HG03060 (cell line): ENCODE measurements around the gene CFAP45.

Experiments used
- ATAC-seq: cut with Tn5 transposase; IDR thresholded peaks from one replicate; pipeline ENCODE4 v1.9.1; 2021; ENCODE audit warnings: low read depth, moderate number of reproducible peaks; ENCODE audit not compliant: unreplicated experiment

CFAP45 gene

DNA sequence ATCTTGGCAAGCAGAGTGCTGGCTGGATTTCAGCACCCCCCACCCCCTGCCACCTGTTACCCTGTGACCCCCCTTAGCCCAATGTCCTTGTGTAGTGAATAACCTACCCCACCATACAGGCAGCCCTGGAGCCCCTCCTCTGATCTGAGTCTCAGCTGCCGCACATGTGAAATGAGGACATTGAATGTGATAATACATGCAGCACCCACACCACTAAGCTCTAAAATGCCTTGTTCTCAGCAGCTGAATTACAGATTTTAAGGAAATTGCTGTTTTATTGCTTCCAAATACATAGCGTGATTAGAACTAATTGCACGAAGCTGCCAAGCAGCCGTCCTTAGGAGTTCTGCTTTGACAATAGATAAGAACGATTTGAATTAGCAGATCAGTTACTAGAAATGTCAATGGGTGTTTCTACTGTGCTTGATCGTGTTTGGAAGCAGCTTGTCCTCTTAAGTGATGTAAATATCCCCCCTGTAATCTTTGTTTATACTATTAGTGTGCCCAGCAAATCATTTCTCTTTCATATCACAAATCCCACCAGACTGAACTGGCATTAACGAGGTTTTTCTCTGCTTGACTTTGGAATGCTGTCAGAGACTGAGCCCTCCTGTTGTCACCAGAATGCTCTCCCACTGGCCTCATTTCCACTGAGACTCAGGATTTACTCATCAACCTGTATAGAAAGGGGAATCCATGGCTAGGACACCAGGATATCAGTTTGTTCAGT is 68.4 kb downstream of the CFAP45 start:
- ATAC-seq, result no peak

DNA sequence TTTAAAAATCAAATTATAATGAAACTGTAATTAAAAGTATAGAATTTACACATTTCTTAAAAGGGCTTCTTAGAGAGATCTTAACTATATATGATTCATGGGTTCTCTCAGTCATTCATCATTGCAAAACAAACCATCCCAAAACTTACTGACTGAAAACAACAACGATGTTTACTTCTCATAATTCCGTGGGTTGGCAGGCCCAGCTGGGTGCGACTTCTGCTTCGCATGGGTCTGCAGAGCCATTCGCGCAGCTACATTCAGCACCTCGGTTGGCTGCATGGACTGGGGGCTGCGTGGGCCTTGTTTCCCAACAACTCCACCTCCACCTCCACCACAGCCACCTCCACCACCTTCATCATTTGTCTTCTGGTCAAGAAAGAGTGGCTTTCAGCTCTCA is 69.2 kb downstream of the CFAP45 start:
- no peak for ATAC-seq

DNA sequence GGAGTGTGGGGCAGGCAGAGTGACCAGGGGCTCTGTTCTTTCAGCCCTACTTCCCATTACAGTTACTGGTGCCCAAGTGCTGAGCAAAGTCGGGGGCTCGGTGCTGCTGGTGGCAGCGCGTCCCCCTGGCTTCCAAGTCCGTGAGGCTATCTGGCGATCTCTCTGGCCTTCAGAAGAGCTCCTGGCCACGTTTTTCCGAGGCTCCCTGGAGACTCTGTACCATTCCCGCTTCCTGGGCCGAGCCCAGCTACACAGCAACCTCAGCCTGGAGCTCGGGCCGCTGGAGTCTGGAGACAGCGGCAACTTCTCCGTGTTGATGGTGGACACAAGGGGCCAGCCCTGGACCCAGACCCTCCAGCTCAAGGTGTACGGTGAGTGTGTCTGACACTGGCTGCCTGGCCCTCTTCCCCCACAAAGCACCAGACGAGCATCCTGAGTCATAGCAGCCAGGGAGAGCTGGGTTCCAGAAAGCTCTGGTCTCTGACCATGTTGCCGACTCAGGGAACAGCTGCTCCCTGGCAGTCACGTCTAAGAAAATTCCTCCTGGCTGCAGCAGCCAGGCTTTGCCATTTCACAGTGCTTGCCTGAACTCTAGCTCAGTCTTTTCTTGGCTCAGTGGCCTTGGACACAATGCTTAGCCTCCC is 70.0 kb downstream of the CFAP45 start:
- no peak for ATAC-seq

DNA sequence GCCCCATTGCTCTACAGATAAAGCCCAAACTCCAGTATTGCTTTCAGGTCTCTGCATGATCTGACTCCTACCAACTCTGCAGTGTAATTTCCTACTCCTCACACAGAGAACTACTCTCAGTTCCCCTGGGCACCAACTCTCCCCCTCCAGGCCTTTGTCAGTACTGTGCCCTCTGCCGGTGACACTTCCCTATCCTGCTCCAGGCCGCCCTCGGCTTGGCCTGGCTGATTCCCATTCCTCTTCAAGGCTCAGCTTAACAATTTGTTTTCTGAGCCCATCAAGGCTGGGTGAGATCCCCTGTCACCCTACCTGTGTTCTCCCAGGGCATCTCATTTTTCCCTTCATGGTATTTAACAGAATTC is 70.7 kb downstream of the CFAP45 start:
- peak; percentile 89 for ATAC-seq

DNA sequence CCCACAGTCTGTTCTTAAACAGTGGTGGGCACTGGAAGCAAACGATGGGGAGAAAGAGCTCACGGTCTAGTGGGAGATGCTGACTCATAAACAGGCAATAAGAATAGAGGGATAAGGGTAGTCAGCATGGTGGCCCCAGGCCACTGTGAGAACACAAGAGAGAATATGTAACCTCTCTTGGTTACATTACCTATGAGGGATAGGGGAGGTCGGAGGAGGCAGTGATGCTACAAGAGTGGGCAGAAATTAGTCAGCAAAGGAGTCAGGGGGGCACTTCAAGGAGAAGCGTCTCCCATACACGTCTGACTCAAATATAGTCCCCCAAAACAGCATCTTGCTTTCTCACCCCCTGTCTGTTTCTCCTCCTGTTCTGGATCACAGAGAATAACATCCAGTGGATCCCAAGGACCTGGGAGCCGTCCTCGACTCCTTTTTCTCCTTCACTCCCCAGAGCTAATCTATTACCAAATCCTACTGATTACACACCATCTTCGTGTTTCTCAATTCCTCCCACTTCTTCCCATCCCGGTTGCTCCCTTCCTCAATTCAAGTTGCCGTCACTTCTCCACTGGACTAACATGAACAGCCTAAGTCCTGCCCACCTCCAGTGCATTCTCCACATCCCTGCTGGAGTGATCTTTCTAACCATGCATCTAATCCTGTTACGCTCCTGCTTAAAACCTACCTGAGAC is 71.2 kb downstream of the CFAP45 start:
- no peak for ATAC-seq

DNA sequence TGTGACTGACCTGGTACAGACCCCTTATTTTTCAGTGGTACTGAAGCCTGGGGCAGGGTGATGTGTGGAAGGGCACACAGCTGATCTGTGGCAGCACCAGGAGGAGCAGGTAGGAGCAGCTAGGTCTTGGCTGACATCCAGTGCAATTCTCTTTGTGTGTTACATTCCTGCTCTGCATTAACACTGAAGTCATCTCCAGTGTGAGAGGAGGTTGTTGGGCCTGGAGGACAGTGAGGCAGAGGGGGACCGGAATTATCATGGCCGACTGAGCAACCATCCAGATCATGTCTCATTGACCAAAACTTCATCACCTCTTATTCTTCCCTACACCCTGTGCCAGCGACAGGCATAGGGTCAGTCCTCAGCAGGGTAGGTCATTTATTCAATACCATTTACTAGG is 71.8 kb downstream of the CFAP45 start:
- ATAC-seq, result no peak

DNA sequence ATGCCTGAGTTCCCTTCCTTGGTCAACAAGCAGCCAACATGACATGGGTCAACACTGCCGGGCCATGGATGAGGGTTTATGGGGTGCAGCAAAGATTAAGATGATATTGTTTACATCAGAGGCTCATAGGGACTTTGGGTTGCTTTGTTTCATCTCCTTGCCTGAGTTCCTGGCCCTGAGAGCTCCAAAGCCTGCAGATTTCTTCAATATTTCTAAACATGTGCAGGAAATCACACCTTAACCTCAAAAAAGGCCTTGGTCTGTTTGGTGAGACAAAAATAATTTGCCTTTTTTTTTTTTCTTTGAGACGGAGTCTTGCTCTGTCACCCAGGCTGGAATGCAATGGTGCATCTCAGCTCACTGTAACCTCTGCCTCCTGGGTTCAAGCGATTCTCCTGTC is 72.4 kb downstream of the CFAP45 start:
- no peak for ATAC-seq

DNA sequence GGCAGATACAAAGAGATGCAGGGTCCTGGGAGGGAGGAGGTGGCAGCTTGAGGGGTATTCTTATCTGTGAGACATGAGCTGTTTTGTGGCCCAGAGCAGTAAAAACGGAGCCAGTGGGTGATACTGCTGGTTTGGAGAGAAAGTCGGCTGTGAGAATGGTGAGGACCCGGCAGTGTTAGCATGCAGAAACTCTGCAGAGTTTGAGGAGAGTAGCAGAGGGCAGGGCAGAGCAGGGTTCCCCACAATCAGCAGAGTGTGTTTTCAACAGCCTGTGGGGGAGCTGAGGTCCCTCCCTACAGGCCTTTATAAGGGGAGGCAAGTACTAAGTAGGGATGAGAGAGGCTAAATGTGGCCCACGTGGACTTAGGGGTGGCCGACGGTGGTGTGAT is 72.9 kb downstream of the CFAP45 start:
- no peak for ATAC-seq

DNA sequence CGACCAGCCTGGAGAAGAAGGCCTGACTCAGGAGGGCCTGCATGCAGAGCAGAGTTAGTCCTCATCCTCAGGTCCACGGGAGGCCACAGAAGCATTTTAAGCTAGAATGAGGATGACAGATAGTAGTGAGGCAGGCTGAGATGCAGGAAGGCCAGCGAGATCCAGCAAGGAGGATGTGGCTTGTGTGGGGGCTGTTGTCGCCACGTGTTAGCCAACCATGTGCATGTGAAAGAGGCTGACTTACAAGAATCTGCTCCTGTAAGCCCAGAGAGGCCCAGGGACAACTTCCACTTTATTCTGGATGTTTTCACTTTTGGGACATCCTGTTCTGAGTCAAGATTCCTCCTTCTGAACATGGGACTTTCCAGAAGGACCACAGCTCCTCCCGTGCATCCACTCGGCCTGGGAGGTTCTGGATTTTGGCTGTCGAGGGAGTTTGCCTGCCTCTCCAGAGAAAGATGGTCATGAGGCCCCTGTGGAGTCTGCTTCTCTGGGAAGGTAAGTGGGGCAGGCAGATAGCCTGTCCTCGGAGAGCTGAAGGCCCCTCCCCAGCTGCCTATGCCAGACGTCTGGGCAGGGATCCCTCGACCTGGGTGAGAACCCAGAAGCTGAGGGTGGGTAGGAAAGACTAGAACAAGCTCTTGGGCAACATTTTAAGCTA is 73.4 kb downstream of the CFAP45 start, which contains the start of gene SLAMF8:
Gene SLAMF8 (plus strand): TSS at position 433 of the 661 bp plus-strand sequence. CDS start 26 bp downstream, at position 459.
- no peak for ATAC-seq

DNA sequence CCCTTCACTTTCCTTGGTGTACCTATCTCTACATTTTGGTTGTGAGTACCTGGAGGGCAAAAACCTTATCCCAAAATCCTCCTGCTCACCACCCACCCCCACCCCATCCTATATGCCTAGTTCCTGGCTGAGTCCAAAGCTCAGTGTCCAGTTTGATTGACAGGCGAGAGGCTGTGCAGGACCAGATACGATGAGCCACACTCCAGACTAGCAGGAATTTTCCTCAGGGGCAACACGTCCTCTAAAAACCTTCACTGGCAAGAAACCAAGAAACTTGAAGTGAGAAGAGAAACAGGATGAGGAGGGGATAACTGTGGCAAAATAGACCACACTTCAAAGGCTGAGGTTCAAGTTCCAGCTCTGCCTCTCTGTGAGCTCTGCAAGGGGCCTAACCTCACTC is 74.4 kb downstream of the CFAP45 start:
- ATAC-seq, result no peak

DNA sequence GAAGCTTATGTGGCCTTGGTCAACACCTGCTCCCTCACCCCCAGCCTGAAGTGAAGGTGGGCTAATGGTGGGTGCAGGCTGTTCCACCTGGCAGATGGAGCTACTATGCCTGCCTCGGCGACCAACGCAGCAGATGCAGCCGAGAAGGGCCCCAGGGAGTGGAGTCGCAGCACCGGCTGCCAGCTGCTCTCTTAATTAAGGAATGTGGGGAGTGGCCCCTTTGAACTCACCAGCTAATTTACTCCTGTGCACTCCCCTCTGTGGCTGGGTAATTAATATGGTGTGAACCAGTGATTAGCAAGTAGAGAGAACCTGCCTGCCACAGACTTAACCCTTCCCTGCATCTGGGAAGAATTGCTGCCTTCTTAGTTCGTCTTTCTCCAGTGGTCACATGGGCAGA is 76.6 kb downstream of the CFAP45 start:
- ATAC-seq, result no peak
